KBM-7 (cell line): ENCODE measurements around the gene MUCL3.
"Not testable (repeated sequence)": the region's sequence is repeated elsewhere in the genome, so short reads cannot be mapped to it uniquely, and the experiment has no call there.

Source experiments
- DNase-seq: peaks from one replicate; pipeline ENCODE4 v3.0.0-alpha.2; 2015
- in situ Hi-C: fragments of 300-500 bp; cut with MboI; formaldehyde crosslinking; loops from 2 replicates; pipeline ENCODE4 v1.14.3; 2020; ENCODE audit warnings: low sequenced_read_pairs, low pct_unique_long_range_greater_than_20kb, mixed read lengths

Gene MUCL3

DNA sequence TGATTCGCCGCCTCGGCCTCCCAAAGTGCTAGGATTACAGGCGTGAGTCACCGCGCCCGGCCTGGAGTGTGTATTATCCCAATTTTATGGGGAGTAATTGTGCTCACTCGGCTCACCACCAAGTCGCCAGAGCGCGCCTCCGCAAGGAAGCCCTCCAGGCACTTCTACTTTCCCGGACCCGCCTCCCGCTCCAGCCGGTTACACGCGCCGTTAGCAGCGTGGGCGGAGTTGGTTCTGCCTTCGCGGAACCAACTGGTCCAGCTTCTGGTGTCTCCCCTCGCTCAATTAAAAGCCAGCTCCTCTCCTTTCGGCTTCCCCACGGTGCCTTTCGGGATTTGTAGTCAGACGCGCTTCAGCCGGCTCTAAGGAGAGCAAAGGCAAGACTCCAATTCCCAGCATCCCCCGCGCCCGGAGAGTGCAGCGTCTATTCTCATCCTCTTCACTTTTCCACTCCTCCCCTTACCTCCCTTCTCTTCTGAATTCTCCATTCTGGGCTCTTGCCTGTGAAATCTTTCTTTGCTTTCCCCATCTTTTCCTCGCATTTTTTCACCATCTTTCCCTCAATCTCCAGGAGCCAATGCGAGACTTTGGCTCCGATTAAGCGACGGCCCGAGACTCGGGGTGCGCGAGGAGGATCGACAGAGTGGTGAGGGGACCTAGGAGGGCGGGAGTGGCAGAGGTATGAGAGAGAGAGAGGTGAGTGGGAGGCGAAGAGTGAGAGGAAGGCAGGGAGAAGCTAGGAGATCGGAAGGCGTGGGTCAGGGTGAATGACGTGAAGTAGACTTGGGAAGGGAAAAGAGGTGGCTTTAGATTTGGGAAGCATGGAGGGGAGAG, 32.8 kb upstream of the MUCL3 start, which contains the start of gene GTF2H4:
Gene GTF2H4 (plus strand): TSS at position 450 of the 834 bp plus-strand sequence.
- peak; percentile 99 for DNase-seq
- in situ Hi-C loops, result no loop called here

DNA sequence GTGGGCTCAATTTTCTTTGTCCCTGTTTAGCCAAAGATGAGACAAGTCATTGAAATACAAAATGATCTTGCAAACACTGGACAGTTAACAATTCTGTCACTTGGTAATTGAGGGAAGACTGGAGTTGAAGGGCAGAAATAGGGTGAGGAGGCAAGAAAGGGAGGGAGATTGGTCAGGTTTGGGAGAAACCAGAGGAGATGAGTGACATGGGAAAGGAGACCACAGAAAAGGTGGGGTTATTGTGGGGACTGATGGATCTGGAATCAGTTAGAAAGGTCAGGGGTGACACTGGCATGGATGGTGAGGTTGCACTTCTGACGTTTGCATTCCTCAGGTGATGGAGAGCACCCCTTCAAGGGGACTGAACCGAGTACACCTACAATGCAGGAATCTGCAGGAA, 32.1 kb upstream of the MUCL3 start:
- in situ Hi-C loops, result no loop called here

DNA sequence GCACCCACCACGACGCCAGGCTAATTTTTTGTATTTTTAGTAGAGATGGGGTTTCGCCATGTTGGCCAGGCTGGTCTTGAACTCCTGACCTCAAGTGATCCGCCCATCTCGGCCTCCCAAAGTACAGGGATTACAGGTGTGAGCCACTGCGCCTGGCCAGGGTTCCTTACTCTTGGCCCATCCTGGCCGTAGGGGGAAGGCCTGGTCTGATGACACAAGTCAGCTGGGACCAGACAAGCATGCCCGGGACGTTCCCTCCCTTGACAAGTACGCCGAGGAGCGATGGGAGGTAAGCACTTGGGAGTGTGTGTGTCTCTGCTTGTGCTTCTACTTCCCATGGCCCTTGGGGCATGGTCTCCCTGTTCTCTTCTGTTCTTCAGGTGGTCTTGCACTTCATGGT, 30.3 kb upstream of the MUCL3 start:
- in situ Hi-C loops, DNase-seq: not testable (repeated sequence)

More for the DNA sequence above, 32.1 kb upstream of the MUCL3 start:
- no peak for DNase-seq

DNA sequence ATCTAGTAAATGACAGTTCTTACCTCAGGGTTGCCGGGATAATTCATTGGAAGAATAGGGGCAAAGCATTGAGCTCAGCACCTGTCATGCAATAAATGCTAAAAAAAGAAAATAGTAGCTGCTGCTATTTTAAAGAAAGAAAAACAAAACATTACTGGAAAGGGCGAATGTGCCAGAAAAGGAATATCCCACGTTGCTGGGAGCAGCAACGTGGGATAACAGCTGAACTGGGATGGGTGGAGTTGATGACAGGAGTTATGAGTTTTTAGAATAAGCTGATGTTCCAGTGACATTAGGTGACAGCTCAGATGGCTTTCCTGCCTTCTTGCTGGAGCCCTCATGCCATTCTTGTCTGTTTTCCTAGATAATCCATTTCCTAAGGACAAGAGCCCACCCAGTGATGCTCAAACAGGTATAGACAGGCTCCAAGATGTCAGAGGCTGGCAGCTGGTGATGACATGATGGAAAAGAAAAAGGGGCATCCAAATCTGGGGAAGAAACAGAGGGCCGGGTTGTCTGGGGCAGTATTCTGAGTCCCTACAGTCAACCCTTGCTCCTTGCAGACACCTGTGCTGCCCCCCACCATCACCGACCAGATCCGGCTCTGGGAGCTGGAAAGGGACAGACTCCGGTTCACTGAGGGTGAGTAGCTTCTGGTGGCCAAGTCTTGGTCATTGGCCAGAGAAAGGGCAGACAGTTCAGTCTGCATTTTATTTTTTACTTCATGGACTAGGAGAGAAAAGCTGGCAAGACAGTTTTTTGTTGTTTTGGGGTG, 27.8 kb upstream of the MUCL3 start:
- no peak for DNase-seq
- in situ Hi-C loops, result no loop called here

DNA sequence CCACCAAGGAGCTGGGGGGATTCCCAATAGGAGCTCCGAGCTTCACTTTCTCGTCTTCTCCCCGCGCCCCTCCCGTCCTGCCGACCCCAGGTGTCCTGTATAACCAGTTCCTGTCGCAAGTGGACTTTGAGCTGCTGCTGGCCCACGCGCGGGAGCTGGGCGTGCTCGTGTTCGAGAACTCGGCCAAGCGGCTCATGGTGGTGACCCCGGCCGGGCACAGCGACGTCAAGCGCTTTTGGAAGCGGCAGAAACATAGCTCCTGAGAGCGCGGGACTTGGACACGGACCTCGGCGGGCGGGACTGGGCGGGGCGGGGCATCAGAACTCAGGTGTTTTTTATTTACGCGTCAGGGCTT, 27.1 kb upstream of the MUCL3 start:
- in situ Hi-C loops, result no loop called here
- DNase-seq, result no peak

DNA sequence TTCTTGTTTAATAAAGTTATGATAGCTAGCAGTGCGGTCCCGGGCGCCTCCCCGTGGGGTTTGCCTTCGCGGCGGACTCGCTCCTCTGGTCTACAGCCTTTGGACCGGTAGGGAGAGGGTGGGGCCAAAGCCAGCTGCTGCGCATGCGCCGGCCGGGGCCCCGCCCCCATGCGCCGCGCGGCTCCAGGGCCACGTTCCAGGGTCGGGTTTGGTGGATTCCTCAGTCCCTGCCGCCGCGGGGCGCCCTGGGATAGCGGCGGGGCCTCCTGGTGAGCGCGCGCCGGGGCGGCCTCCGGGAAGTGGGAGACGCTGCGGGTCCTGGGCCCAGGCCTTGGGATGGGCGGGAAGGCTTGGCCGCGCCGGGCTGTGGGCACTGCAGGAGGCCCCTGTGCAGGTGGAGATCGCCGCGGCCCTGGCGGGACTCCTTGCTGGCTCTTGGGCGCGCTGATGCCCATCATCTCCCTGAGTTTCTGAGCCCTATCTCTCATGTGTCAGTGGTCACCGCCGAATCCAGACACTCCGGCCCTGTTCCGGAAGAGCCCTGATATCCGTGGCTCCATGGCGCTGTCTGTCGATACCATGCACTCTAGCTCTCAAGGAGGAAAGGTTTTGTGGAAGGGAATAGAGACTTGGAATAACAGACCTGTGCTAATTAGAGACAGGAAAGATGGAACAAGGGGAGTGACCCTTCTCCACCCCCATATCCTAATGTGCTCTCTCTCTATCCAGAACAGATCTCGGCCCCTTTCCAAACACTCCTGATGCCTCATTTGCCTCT, 26.5 kb upstream of the MUCL3 start, which contains the start of gene VARS2:
Gene VARS2 (plus strand): TSS at position 163 of the 778 bp plus-strand sequence. CDS start 599 bp downstream, at position 762.
- peak; percentile 92 for DNase-seq
- in situ Hi-C loops, result no loop called here

DNA sequence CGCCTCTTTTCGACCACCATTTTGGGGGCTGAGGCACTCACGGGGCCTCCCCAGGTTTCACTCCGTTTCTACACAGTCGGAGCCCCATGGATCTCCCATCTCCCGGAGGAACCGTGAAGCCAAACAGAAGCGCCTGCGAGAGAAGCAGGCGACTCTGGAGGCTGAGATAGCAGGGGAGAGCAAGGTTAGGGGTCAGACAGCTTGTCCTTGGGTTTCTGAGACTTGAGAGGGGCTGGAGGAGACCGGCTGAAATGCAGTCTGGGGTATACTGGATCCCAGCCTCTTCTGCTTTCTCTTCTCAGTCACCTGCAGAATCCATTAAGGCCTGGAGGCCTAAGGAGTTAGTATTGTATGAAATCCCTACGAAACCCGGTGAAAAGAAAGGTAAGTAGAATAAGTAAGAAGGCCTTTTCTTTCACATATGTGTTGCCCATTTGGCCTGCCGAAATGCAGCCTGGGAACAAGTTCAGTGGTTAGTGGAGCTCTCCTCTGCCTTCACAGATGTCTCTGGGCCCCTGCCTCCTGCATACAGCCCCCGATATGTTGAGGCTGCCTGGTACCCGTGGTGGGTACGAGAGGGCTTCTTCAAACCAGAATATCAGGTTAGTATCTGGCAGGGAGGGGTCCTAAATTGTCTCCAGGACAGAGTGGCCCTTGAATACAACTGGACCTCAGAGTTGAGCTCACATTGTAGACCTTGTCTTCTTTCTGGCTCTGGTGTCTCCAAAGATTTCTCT, 25.8 kb upstream of the MUCL3 start:
- DNase-seq, result peak; percentile 10
- in situ Hi-C loops, result no loop called here

DNA sequence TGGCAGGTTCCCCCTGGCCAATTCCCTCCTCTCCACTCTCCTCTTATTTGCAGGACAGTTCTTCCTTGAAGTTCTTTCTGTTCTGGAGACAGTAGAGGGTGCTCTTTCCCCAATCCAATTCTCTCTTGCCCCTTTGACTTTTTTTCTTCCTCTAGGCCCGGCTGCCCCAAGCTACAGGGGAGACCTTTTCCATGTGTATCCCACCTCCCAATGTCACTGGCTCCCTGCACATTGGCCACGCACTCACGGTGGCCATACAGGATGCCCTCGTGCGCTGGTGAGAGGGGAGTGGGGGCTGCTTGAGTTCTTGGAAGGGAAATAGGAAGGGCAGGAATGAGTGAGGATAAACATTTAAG, 25.2 kb upstream of the MUCL3 start:
- peak; percentile 78 for DNase-seq
- in situ Hi-C loops, result no loop called here

DNA sequence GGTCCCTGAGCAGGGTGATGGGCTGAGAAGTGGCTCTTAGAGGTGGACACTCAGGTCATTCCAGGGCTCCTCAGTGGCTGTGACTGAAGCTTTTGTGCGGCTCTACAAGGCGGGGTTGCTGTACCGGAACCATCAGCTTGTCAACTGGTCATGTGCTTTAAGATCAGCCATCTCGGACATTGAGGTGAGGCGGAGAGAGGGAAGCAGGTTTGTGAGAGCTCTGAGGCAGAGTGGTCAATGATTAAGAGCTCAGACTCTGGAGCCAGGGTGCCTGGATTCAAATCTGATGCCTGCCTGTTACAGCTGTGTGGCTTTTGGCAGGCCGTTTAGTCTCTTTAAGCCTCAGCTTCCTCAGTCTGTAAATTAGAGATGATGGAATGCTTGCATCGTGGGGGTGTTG, 23.7 kb upstream of the MUCL3 start:
- in situ Hi-C loops, result no loop called here

DNA sequence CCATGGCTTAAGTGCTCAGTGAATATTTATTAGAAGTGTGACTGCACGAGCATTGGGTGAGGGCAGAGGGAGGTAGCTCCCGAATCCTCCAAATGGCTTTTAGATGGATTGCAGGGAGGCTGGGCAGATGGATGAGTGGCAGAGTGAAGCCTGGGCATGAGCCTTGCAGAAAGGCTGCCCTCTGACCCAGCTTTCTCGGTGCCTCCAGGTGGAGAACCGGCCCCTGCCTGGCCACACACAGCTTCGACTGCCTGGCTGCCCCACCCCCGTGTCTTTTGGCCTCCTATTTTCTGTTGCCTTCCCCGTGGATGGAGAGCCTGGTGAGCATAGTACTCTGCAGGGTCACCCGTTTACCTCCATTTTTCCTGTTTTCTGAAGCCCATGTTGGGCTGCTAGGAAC, 23.3 kb upstream of the MUCL3 start:
- in situ Hi-C loops, result no loop called here
- no peak for DNase-seq

More for the DNA sequence above, 23.7 kb upstream of the MUCL3 start:
- DNase-seq, result no peak

DNA sequence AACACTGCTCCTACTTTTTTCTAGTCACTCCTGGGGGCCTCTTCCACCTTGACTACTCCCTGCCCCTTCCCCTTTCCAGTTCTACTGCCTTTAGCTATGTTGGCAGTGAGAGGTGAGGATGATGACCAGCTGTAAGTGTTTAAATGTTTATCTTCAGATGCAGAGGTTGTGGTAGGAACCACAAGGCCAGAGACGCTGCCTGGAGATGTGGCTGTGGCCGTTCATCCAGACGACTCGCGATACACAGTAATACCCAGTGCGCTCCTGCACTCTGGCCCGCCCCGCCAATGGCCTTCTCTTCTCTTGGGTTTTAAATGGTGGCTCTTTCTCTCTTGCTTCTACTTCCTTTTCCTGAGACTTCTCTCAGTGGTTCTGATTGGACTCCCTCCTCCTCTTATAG, 22.1 kb upstream of the MUCL3 start:
- DNase-seq, result peak; percentile 12

DNA sequence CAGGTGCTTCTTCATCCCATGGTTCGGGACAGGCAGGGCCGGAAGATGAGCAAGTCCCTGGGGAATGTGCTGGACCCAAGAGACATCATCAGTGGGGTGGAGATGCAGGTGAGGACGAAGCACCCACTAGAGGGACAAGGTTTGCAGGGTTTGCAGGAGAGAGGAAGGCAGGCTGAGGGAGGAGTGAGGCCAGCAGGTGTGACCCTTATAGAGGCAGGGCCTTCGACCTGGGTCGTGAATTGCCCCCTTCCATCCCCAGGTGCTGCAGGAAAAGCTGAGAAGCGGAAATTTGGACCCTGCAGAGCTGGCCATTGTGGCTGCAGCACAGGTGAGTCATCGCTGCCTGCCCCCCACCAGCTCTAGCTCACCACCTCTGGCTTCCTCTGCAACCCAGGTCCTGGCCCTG, 18.3 kb upstream of the MUCL3 start:
- DNase-seq, result no peak
- in situ Hi-C loops, result no loop called here

More for the DNA sequence above, 22.1 kb upstream of the MUCL3 start:
- in situ Hi-C loops, result no loop called here

DNA sequence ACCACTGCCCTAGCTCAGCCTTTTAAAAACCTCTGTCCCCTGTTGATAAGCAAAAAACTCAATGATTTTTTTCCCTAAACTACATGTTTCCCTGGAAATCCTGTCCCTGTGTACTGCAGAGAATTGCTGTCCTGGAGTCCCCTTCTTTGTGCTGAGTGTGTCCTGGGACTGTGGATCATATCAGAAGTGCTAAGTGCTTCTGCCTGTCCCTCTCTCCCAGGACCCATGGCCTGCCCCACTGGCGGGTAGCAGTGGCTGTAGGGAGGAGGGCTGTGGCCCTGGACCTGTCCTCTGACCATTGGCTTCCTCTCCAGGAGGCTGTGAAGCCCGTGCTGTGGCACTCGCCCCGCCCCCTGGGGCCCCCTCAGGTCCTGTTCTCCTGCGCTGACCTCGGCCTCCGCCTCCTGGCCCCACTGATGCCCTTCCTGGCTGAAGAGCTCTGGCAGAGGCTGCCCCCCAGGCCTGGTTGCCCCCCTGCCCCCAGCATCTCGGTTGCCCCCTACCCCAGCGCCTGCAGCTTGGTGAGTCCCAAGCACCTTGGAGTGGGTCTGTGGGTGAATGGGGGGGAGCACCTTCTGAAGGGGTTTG, 16.6 kb upstream of the MUCL3 start:
- in situ Hi-C loops, result not testable (repeated sequence)

DNA sequence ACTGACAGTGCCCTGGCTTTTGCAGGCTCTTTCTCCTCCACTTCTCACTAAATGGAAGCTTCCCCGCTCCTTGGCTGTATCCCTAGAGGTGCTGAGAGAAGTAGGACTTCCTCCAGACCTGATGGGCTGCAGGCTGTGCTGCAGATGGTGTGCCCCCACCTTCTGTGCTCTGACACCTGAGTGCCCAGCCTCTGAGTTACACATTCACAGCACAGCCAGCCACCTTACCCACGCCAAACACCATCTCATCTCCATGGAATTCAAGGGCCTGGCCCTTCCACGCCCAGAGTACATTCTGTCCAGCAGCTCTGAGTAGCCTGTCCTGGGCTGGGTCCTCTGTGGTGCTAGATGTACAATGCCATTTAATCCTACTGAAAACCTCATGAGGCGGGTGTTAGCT, 14.1 kb upstream of the MUCL3 start:
- in situ Hi-C loops, result loop anchor here (25.0 kb wide), 1 partner anchor 111 kb away; no protein-coding TSS in a partner anchor
- no peak for DNase-seq

More for the DNA sequence above, 16.6 kb upstream of the MUCL3 start:
- not testable (repeated sequence) for DNase-seq

DNA sequence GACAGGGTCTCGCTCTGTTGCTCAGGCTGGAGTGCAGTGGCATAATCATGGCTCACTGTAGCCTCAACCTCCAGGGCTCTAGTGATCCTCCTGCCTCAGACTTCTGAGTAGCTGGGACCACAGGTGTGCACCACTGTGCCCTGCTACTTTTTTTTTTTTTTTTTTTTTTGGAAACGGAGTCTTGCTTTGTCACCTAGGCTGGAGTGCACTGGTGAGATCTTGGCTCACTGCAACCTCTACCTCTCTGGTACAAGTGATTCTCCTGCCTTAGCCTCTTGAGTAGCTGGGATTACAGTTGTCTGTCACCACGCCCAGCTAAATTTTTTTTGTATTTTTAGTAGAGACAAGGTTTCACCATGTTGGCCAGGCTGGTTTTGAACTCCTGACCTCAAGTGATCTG, 13.7 kb upstream of the MUCL3 start:
- DNase-seq, result not testable (repeated sequence)
- in situ Hi-C loops, result loop anchor here (25.0 kb wide), 1 partner anchor 110 kb away; no protein-coding TSS in a partner anchor

DNA sequence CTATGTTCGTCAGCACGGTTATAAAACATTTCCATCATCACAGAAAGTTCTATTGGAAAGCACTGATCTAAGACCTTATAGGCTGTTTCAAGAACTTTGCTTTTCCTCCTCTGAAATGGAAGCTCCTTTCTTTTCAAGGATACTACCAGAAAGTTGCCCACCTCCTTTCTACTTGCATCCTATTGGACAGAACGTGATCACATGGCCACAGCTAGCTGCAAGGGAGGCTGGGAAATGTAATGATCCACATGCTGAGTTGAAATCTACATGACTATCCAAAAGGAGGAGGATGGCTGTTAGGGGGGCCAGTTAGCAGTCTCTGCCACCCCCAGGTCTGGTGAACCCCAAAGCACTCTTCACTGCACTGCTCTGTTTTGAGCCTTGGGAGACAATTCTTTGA, 12.1 kb upstream of the MUCL3 start:
- in situ Hi-C loops, result loop anchor here (25.0 kb wide), 1 partner anchor 109 kb away; no protein-coding TSS in a partner anchor
- no peak for DNase-seq

DNA sequence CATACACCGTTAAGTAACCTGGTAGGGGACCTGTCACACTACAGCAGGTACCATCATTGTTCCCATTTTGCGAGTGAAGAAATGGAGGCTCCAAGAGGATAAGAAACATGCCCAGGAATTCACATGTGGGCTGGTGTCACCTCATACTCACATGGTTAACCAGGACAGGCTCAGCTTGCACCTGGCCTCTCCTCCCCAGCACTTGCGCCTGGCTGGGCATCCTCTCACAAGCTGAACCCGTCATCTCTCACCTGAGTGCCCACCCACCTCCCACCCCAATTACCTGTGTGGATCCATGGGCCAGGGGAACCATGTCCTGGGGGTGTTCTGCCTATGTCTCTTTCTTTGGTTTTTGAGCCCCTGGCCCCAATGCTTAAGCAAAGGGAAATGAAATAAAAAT, 10.3 kb upstream of the MUCL3 start:
- in situ Hi-C loops, result loop anchor here (25.0 kb wide), 1 partner anchor 107 kb away; no protein-coding TSS in a partner anchor
- no peak for DNase-seq

DNA sequence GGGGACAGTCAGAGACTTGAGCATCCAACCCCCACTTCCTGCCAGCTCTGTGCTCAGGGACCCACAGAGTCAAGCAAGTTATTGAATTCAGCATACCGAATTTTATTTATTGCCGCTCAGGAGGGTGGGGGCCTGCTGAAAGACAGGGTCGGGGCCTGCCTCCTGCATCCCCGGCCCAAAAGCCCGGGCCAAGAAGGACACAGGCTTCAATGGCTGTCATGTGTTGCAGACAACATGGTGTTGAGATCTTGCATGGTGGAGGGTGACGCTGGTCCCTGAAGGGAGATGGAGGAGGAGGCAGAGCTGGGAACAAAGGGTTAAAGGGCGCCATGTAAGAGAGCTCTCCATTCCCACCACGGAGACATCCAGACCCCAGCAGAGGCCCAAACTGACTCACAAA, 9.5 kb upstream of the MUCL3 start:
- in situ Hi-C loops, result loop anchor here (25.0 kb wide), 1 partner anchor 106 kb away; no protein-coding TSS in a partner anchor
- no peak for DNase-seq
